Measurements from ENCODE around the gene EIF4A3. TPM values are rescaled to one million over a fixed set of nuclear protein-coding genes. Genes with fewer than 3 reads are reported as not detected.

The EIF4A3 gene
- total RNA-seq, 4 donors from 2014 or later = 31.0 to 61.0 (median 39.8) TPM

DNA sequence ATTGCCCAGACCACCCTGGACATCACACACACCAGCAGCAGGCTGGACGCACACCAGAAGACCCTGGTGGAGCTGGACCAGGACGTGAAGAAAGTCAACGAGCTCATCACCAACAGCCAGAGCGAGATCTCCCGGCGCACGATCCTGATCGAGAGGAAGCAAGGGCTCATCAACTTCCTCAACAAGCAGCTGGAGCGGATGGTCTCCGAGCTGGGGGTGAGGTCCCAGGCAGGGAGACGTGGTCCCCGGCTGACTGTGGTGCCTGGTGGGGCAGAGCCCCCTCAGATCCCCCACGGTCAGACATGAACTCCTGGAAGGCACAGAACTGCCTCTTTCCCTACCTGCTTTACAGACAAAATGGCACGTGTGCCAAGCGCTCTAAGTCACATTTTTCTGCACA is 62.2 kb downstream of the EIF4A3 start:
- intact Hi-C loops (cut with DNase I) = loop anchor here (5.0 kb wide), 1 partner anchor 77 kb away; no protein-coding TSS in a partner anchor
- 88% methylated on average over 5 of the region's 15 CpGs for WGBS

More for the DNA sequence above, 62.2 kb downstream of the EIF4A3 start:
- H3K4me3 ChIP-seq = no peak overlapping the region
- no peaks in the 10 kb centered on the region for H3K9me3 ChIP-seq
- DNase-seq (ENCODE audit: extremely low spot score) = no peak
- no peak for TF ChIP-seq EP300 (IDR thresholded peaks at IDR 0.05)
- H3K36me3 ChIP-seq = peaks cover 0 to 17% (median 2%) of the 10 kb centered on the region in 4 donors
- no peak overlapping the region for H3K27ac ChIP-seq (replicated peaks in 1 of 4)
- peaks cover 6 to 10% (median 8%) of the 10 kb centered on the region in 4 donors for H3K4me1 ChIP-seq
- no peaks in the 10 kb centered on the region for H3K27me3 ChIP-seq

Small RNAs within 50 kb of the gene (small RNA-seq; reads per million reads assigned to genes)
- gene AC087741.2 (0 reads per million in 3 donors), gene MIR1268B (0 reads per million in 3 donors)

Other genes with a start within 250 kb of the EIF4A3 start
- gene TBC1D16, start 111.3 kb downstream of the EIF4A3 start, total RNA-seq = 10 to 100 TPM; 30.3 to 37.4 (median 33.2) TPM
- gene CCDC40, start 110.5 kb downstream of the EIF4A3 start, total RNA-seq = 1 to 10 TPM; 4.9 to 9.5 (median 7.8) TPM
- 10 to 100 TPM; 65.4 to 84.4 (median 73.7) TPM for gene GAA, start 45.5 kb downstream of the EIF4A3 start, total RNA-seq
- under 1 TPM in 3 of 4 donors, not detected in 1; 0.23 to 0.33 (median 0.32) TPM for gene CARD14, start 22.9 kb upstream of the EIF4A3 start, total RNA-seq
- 10 to 100 TPM; 12.9 to 24.4 (median 21.3) TPM for gene SGSH, start 73.2 kb upstream of the EIF4A3 start, total RNA-seq
- 10 to 100 TPM; 11.3 to 13.8 (median 12.7) TPM for gene SLC26A11, start 73.3 kb upstream of the EIF4A3 start, total RNA-seq
- 10 to 100 TPM; 55.8 to 85.7 (median 75.9) TPM for gene RNF213, start 113.7 kb upstream of the EIF4A3 start, total RNA-seq

Measured in esophagus muscularis mucosa (tissue), 4 donors.